Measurements from ENCODE around the gene CATSPER4. TPM values are rescaled to one million over a fixed set of nuclear protein-coding genes. Genes with fewer than 3 reads are reported as not detected.
A peak's percentile ranks its signal among the peaks of the same experiment; 100 is the strongest.

The CATSPER4 gene
- total RNA-seq, 6 experiments from 2014 or later, result not detected

DNA sequence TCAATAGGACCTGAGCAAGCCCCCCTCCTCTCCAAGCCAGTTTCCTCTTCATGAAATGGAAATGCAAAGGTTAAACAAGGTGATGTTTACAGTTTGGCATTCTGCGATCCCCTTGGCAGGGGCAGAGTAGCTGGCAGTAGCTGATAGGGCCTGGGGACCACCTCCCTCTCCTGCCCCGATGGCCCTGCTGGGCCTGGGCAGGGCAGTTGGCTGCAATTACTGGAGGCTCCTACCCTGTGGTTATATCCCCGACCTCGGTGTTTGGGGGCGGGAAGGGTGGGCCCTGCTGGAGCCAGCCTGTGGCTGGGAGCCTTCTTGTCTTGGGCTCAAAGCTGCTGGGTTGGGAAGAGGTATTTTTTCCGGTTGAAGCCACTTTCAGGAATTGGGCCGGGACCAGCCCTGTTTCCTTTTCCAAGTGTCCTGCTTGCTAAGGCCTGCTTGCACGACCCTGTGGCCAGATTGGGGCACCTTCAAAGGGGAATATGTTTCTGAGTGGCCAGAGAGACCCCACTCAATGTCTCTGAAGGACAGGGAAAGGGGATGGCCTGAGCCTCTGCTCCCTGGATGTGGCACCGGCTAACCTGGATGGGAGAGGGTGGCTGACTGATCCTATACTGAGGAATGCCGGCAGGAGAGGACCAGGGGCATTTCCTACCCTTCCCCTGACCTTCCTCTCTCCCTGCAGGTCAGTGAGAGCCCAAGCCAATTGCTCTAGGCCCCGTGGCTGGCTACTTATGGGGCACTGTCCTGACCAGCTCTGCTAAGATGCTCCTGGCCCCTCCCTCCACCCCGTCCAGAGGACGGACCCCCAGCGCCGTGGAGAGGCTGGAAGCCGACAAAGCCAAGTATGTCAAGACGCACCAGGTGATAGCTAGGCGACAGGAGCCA lies 29.6 kb upstream of the CATSPER4 start:
- Histone ChIP-seq H3K36me3 (no peaks in the 10 kb centered on the region), H3K4me3 (peak overlapping the region; percentile 30 to 50 (median 35)), H3K4me1 (peaks cover 0 to 11% (median 0%) of the 10 kb centered on the region in 4 donors), H3K9me3 (no peaks in the 10 kb centered on the region), H3K27me3 (no peaks in the 10 kb centered on the region), H3K27ac (peak overlapping the region in 1 of 3 donors; percentile 13)
- ATAC-seq (peak in 2 of 4 donors; percentile 3 to 4), DNase-seq (peak in 1 of 3 donors; percentile 45)
- no peak for TF ChIP-seq POLR2A (IDR thresholded peaks at IDR 0.05)
- TF ChIP-seq, protein P1, sequence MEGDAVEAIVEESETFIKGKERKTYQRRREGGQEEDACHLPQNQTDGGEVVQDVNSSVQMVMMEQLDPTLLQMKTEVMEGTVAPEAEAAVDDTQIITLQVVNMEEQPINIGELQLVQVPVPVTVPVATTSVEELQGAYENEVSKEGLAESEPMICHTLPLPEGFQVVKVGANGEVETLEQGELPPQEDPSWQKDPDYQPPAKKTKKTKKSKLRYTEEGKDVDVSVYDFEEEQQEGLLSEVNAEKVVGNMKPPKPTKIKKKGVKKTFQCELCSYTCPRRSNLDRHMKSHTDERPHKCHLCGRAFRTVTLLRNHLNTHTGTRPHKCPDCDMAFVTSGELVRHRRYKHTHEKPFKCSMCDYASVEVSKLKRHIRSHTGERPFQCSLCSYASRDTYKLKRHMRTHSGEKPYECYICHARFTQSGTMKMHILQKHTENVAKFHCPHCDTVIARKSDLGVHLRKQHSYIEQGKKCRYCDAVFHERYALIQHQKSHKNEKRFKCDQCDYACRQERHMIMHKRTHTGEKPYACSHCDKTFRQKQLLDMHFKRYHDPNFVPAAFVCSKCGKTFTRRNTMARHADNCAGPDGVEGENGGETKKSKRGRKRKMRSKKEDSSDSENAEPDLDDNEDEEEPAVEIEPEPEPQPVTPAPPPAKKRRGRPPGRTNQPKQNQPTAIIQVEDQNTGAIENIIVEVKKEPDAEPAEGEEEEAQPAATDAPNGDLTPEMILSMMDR (IDR thresholded peaks at IDR 0.05), result no peak
- 54% methylated on average over 8 of the region's 18 CpGs for WGBS (ENCODE audit: insufficient coverage, low coverage, low lambda C conversion rate, missing lambda C conversion rate)
- intact Hi-C loops (cut with DNase I), result no loop called here

DNA sequence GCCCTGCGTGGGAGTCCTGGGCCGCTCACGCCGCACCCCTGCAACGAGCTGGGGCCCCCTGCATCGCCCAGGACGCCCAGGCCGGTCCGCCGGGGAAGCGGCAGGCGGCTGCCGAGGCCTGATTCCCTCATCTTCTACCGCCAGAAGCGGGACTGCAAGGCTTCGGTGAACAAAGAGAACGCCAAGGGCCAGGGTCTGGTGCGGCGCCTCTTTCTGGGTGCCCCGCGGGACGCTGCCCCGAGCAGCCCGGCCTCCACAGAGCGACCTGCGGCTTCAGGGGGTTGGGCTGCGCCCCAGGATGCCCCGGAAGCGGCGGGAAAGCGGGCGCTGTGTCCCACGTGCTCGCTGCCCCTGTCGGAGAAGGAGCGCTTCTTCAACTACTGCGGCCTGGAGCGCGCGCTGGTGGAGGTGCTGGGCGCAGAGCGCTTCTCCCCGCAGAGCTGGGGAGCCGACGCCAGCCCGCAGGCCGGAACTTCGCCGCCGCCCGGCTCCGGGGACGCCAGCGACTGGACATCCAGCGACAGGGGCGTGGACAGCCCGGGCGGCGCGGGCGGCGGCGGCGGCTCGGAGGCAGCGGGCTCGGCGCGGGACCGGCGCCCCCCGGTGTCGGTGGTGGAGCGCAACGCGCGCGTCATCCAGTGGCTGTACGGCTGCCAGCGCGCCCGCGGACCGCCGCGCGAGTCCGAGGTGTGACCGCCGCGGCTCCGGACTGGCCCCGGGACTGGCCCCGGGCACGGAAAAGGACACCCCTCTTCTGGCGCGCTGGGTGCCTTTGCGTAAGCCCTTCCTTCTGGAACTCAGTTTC lies 28.8 kb upstream of the CATSPER4 start:
- ATAC-seq (peak; percentile 61 to 68 (median 68)), DNase-seq (peak in 2 of 3 donors; percentile 64 to 68)
- Histone ChIP-seq H3K4me1 (peaks cover 0 to 11% (median 0%) of the 10 kb centered on the region in 4 donors), H3K9me3 (no peaks in the 10 kb centered on the region), H3K27ac (no peak overlapping the region), H3K4me3 (peak overlapping the region; percentile 30 to 50 (median 35)), H3K27me3 (no peaks in the 10 kb centered on the region), H3K36me3 (no peaks in the 10 kb centered on the region)
- intact Hi-C loops (cut with DNase I), result no loop called here
- no peak for TF ChIP-seq POLR2A (IDR thresholded peaks at IDR 0.05)
- TF ChIP-seq, protein P1 (IDR thresholded peaks at IDR 0.05), result peak; percentile 14 to 38 (median 22)
- WGBS (ENCODE audit: insufficient coverage, low coverage, low lambda C conversion rate, missing lambda C conversion rate), result 0% methylated on average over 3 of the region's 98 CpGs

DNA sequence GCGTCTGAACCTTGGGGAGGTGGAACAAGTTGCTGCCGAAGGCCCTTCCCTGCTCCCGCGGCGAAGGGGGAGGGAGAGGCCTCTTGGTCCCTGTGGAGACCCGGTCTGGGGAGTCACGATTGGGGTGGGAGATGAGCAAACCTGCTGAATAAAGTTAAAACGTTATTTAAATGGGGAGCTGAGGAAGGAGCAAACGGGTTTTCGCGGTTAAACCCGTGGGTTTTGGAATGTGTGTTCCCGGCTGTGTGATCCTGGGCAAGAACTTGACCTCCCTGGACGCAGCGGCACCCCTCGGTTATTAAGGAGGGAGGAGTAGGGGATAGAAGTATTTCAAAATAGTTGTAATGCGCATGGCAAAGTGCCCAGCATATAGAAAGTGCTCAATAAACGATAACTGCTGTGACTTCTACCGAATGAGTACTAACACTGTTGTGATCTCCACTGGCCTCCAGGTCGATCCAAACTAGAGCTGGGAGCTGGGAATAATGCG lies 28.1 kb upstream of the CATSPER4 start:
- intact Hi-C loops (cut with DNase I), result no loop called here
- Histone ChIP-seq H3K27ac (no peak overlapping the region), H3K36me3 (no peaks in the 10 kb centered on the region), H3K4me1 (peaks cover 0 to 11% (median 0%) of the 10 kb centered on the region in 4 donors), H3K9me3 (no peaks in the 10 kb centered on the region), H3K4me3 (peak overlapping the region; percentile 30 to 50 (median 35)), H3K27me3 (no peaks in the 10 kb centered on the region)
- WGBS (ENCODE audit: insufficient coverage, low coverage, low lambda C conversion rate, missing lambda C conversion rate), result 20% methylated on average over 19 of the region's 21 CpGs
- TF ChIP-seq POLR2A (IDR thresholded peaks at IDR 0.05), result no peak
- ATAC-seq (no peak), DNase-seq (no peak)

DNA sequence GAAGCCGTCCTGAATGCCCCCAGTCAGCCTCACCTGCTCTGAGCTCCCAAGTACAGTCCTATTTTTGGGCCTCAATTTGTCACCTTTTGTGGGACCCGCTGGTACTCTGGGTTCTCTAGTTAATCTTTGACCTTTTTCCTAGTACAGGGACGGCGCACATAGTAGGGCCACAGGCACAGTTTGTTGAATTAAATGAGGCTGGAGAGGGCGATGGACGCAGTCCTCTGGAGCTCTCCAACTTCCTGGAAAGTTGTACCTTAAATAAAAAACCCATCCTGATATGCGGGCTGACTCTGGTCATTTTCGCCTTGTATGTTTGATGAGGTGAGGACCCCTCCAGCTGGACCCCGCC lies 26.7 kb upstream of the CATSPER4 start:
- ATAC-seq (no peak), DNase-seq (peak in 1 of 3 donors; percentile 12)
- no peak overlapping the region for H3K27ac ChIP-seq
- peaks cover 0 to 11% (median 0%) of the 10 kb centered on the region in 4 donors for H3K4me1 ChIP-seq
- intact Hi-C loops (cut with DNase I), result no loop called here
- H3K4me3 ChIP-seq, result peak overlapping the region in 2 of 3 donors; percentile 7 to 26
- no peaks in the 10 kb centered on the region for H3K27me3 ChIP-seq
- H3K9me3 ChIP-seq, result no peaks in the 10 kb centered on the region
- H3K36me3 ChIP-seq, result no peaks in the 10 kb centered on the region
- WGBS (ENCODE audit: insufficient coverage, low coverage, low lambda C conversion rate, missing lambda C conversion rate), result 62% methylated on average over 6 of the region's 9 CpGs
- no peak for TF ChIP-seq POLR2A (IDR thresholded peaks at IDR 0.05)

DNA sequence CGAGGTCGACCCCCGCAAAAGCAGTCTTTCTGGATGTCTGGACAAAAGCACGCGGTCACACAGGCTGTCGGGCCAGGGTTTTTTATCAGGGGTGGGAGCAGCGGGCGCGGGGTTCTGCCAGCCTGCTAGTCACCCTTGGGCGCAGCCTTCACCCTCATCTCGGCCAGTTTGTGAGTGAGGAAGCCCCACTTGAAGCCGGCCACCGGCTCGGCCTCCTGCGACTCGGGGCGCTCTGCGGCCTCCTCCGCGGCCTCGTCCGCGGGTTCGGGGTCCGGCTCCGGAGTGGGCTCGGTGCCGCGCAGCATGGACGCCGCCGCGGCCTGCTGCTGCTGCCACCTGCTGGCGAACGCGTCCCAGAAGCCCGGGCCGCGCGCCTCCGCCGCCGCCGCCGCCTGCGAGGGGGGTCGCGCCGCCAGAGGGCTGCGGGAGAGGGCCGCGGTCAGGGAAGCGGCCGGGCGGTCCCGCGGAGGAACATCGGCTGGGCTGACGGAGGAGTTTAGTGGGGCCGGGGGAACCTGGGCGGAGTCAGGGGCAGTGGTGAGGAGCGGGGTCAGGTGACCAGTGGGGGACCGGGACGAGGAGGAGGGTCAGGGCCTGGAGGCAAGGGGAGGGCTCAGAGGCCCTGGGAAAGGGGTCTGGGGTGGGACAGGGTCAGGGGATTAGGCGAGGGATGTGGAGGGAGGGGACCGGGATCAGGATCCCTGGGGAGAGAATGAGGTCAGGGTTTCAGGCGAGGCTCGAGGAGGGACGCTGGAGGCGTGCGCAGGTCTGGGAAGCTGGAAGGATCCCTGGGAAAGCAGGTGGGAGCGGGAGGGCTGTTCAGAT lies 26.2 kb upstream of the CATSPER4 start:
- TF ChIP-seq POLR2A (IDR thresholded peaks at IDR 0.05), result no peak
- TF ChIP-seq, protein P1 (IDR thresholded peaks at IDR 0.05), result peak; percentile 58 to 83 (median 65)
- DNase-seq, result peak in 2 of 3 donors; percentile 45 to 55
- Histone ChIP-seq H3K27me3 (no peaks in the 10 kb centered on the region), H3K27ac (no peak overlapping the region), H3K36me3 (no peaks in the 10 kb centered on the region), H3K4me1 (peaks cover 0 to 11% (median 0%) of the 10 kb centered on the region in 4 donors), H3K4me3 (peak overlapping the region; percentile 7 to 46 (median 26)), H3K9me3 (no peaks in the 10 kb centered on the region)
- 20% methylated on average over 32 of the region's 72 CpGs for WGBS (ENCODE audit: insufficient coverage, low coverage, low lambda C conversion rate, missing lambda C conversion rate)
- intact Hi-C loops (cut with DNase I), result no loop called here
- peak; percentile 43 to 68 (median 56) for ATAC-seq

Data from right lobe of liver (tissue), 6 donors.